HG02763 (cell line): ENCODE results near the gene TLX2.
"Not testable (repeated sequence)": the region's sequence is repeated elsewhere in the genome, so short reads cannot be mapped to it uniquely, and the experiment has no call there.

Experiments used
- ATAC-seq: cut with Tn5 transposase; IDR thresholded peaks from one replicate; pipeline ENCODE4 v1.9.1; 2021; ENCODE audit warnings: mild to moderate bottlenecking, moderate library complexity; ENCODE audit not compliant: unreplicated experiment

TLX2 gene

GRCh38 chr2:74553892-74554819, 39.9 kb downstream of the TLX2 start, which contains the start of the genes DOK1 and LOXL3:
Gene DOK1, plus strand, starts transcription at chr2:74554720. Its CDS starts 35 bp downstream, at chr2:74554755.
Gene LOXL3, minus strand, starts transcription at chr2:74553942. Its CDS starts 1,308 bp downstream, at chr2:74552634.
- ATAC-seq: peak; percentile 48

DNA sequence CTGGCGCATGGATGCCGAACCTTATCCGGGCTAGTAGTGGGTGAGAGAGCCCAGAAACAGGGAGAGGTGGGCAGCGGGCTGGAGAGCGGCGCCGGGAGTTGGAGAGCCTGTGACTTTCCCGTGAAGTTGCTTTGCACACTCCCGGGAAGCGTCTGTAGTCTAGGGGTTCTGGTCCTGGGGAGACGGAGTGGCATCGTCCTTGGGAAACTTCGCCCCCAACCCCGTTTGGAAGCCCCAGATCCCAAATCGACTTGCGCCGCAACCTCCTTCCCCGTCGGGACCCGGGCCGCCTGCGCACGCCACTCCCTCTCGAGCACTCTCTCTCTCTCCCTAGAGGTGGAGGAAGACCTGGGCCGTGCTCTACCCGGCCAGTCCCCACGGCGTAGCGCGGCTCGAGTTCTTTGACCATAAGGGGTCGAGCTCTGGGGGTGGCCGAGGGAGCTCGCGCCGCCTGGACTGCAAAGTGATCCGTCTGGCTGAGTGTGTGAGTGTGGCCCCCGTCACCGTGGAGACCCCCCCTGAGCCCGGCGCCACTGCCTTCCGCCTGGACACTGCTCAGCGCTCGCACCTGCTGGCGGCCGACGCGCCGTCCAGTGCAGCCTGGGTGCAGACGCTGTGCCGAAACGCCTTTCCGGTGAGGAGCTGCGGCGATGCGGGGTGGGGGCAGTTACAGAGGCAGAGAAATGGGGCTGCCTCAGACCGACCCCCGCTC, 40.7 kb downstream of the TLX2 start:
- ATAC-seq: peak; percentile 40

DNA sequence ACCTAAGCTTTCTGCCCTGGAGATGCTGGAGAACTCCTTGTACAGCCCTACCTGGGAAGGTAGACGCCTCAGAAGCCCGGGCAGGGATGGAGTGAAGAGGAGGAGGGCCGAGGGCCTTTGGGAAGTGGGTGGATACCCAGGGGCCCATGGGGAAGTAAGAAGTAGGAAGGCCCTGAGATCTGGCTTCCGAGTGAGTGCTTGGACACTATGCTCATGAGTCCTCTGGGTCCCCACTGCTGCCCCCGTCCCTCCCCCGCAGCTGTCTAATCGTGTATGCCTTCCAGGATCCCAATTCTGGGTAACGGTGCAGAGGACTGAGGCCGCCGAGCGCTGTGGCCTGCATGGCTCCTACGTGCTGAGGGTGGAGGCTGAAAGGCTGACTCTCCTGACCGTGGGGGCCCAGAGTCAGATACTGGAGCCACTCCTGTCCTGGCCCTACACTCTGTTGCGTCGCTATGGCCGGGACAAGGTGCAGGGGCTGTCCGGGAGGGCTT, 41.4 kb downstream of the TLX2 start:
- ATAC-seq: no peak

DNA sequence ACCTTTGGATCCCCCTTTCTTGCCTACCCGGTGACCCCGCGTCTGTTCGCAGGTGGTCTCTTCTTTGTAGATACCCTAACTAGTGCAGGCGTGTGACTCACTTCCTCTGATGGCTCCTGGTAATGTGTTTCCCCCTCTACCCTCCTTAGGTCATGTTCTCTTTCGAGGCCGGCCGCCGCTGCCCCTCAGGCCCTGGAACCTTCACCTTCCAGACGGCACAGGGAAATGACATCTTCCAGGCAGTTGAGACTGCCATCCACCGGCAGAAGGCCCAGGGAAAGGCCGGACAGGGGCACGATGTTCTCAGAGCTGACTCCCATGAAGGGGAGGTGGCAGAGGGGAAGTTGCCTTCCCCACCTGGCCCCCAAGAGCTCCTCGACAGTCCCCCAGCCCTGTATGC, 41.9 kb downstream of the TLX2 start:
- ATAC-seq: no peak

DNA sequence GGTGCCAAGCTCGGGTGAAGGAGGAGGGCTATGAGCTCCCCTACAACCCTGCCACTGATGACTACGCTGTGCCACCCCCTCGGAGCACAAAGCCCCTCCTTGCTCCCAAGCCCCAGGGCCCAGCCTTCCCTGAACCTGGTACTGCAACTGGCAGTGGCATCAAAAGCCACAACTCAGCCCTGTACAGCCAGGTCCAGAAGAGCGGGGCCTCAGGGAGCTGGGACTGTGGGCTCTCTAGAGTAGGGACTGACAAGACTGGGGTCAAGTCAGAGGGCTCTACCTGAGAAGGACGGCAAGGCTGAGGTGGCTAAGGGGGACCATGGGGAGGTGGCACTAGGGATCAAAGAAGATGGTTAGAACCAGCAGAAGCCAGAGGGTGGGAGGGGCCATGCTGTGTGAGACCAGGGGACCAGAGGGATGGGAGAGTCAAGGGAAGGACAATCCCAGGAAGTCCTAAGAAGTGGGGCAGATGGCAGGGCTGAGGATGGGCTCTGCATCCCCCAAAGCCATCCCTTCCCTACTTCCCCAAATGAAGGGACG, 42.7 kb downstream of the TLX2 start:
- ATAC-seq: no peak

- ATAC-seq: no peak
Observed at GRCh38 chr2:74558284-74559230, 44.3 kb downstream of the TLX2 start.

GRCh38 chr2:74559912-74560311, 45.7 kb downstream of the TLX2 start:
- no peak for ATAC-seq

DNA sequence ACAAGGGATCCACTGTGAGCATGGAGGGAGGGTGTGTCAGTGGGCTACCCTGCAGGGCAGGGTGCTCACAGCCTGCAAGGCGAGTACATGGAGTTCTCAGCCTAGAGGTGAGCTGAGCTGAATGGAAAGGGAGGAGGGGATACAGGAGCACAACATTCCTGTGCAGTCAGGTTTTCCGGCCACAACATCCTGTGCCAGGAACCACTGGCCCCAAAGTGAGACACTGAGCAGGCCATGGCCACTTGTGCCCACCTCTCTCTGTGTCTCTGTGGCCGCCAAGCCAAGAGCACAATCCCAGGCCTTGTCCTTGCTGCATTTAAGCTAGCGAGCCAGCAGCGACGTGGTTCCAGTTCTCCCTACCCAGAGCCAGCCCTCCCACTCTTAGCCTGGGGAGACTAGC, 46.3 kb downstream of the TLX2 start:
- no peak for ATAC-seq

GRCh38 chr2:74561022-74561421, 46.8 kb downstream of the TLX2 start:
- ATAC-seq: not testable (repeated sequence)

- no peak for ATAC-seq
Observed at GRCh38 chr2:74562126-74562775, 48.0 kb downstream of the TLX2 start.

GRCh38 chr2:74564222-74564621, 50.0 kb downstream of the TLX2 start:
- no peak for ATAC-seq

DNA sequence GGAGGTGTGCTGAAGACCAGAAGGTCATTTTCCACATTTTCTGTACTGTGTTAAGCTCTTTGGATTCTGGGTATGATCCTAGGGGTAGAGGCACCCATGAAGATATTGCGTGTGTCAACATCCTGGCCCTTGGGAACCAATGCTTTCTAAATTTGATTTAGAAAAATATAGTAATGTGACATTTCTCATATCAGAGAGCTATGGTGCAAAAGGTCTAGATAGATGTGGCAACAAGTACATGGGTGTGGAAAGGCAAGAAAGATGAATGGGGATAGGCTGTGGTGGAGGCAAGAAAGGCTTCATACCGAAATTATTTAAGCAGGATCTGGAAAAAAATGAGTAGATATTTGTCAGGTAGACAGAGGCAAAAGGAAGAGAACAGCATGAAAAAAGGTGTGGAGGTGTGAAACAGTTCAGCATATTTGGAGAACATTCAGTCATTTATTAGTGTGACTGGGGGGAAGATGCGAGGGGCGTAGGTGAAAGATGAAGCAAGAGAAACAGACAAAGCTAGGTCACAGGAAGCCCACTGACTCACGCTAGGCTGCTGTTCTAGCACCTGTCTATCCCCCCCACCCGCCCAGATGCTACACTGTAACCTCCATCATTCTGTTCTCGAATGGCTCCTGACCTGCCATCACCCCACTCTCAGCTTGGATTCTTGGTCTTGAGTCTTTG, 52.0 kb downstream of the TLX2 start:
- ATAC-seq: no peak

DNA sequence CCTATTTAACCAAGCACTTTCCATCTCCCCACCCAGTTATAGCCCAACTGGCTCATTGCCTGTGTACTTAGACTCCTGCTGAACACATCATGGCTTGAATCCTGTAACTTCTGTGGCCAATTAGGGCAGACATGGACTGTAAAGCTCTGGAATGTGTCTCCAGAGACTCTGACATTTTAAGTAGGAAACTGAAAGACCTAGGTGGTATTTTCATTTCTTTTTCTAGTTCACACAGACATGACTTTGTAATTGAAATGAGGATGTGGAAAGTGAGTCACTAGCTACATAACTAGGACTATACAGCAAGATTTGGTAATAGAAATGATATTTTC, 52.5 kb downstream of the TLX2 start:
- no peak for ATAC-seq
